ENCODE data around the gene TJP1. TPM values are rescaled to one million over a fixed set of nuclear protein-coding genes. Genes with fewer than 3 reads are reported as not detected.

TJP1 gene
- total and polyA plus RNA-seq, 2 of the 8 experiments (the other 6 are each of a cell fraction or from before 2014, with no cell fraction given): 46.3 to 138 TPM

- 95 to 100% methylated on average over 1 of the region's 1 CpG for WGBS, 2 experiments (ENCODE audit: extremely low coverage in 1 of 2, insufficient coverage in 1 of 2, insufficient read length in 1 of 2, insufficient replicate concordance in 2 of 2, low coverage in 1 of 2, low lambda C conversion rate in 2 of 2, missing lambda C conversion rate in 1 of 2)
- no peak overlapping the region for H2BK5ac ChIP-seq (ENCODE audit: low read depth, low read length)
- no peak overlapping the region for H4K8ac ChIP-seq (ENCODE audit: extremely low read depth, insufficient read depth, low read length)
- no peak overlapping the region for H3K18ac ChIP-seq (ENCODE audit: extremely low read depth, low read length)
- peaks cover 0 to 90% of the 10 kb centered on the region in 2 experiments; a peak in 2 of 4 replicates for H3K79me2 ChIP-seq (ENCODE audit: control insufficient read depth in 1 of 2, insufficient read depth in 2 of 2, low read length in 2 of 2)
- H3K14ac ChIP-seq (ENCODE audit: insufficient read length): no peak overlapping the region
- no peak overlapping the region for H3K27ac ChIP-seq (ENCODE audit: low read depth, low read length)
- H2BK12ac ChIP-seq (ENCODE audit: low read depth, low read length): no peak overlapping the region
- ChIA-PET POLR2A (ENCODE audit: partially characterized antibody) (no interaction called here), CTCF (ENCODE audit: partially characterized antibody) (interaction anchor here (1.3 to 2.8 kb wide), 2 partner anchors 11 to 140 kb away, joined by 5 to 8 read pairs; no protein-coding TSS in a partner anchor)
- H4K91ac ChIP-seq (replicated peaks; ENCODE audit: insufficient read length, low read length): no peak overlapping the region
- no peak overlapping the region for H3K56ac ChIP-seq (replicated peaks; ENCODE audit: insufficient read length, low read depth, low read length)
- H3K23ac ChIP-seq (ENCODE audit: insufficient read length): no peak overlapping the region
- no peak overlapping the region for H2AFZ ChIP-seq (ENCODE audit: low read length)
- no peak overlapping the region for H2BK20ac ChIP-seq (ENCODE audit: low read length)
- no peaks in the 10 kb centered on the region for H3K23me2 ChIP-seq (ENCODE audit: low read depth, low read length)
- H3K36me3 ChIP-seq (ENCODE audit: control insufficient read depth in 2 of 4, insufficient read depth in 4 of 4, low read length in 3 of 4): peaks cover 0 to 2% (median 0%) of the 10 kb centered on the region in 4 experiments; a peak in 2 of 8 replicates
- no peak overlapping the region for H3K9ac ChIP-seq (replicated peaks in 1 of 4; ENCODE audit: extremely low read depth in 1 of 4, low read depth in 3 of 4, low read length in 3 of 4)
- H3K27me3 ChIP-seq (replicated peaks in 1 of 4; ENCODE audit: control insufficient read depth in 3 of 4, extremely low read depth in 1 of 4, insufficient read depth in 3 of 4, low read length in 3 of 4): no peaks in the 10 kb centered on the region
- FAIRE-seq (no peak), DNase-seq (ENCODE audit: low read depth in 1 of 2, low spot score in 2 of 2) (no peak)
- no peak overlapping the region for H2AK5ac ChIP-seq (ENCODE audit: low read depth, low read length)
- H3K4me1 ChIP-seq (replicated peaks in 1 of 4; ENCODE audit: control insufficient read depth in 3 of 4, insufficient read depth in 4 of 4, low read length in 3 of 4): peaks cover 0 to 5% (median 0%) of the 10 kb centered on the region in 4 experiments; a peak in 1 of 7 replicates
- H2BK120ac ChIP-seq (replicated peaks; ENCODE audit: low read depth, low read length): no peak overlapping the region
- no peaks in the 10 kb centered on the region for H3K9me3 ChIP-seq (ENCODE audit: insufficient read depth in 2 of 2, low read depth in 1 of 2, low read length in 1 of 2)
- H2BK15ac ChIP-seq (ENCODE audit: low read length): no peak overlapping the region
- H3K79me1 ChIP-seq (ENCODE audit: low read depth, low read length): no peaks in the 10 kb centered on the region; the same call in 1 of the 2 replicates
- H4K20me1 ChIP-seq (replicated peaks in 1 of 2; ENCODE audit: control insufficient read depth in 1 of 2, insufficient read depth in 2 of 2, low read length in 2 of 2): peaks cover 0 to 2% of the 10 kb centered on the region in 2 experiments
- no peak overlapping the region for H3K4me3 ChIP-seq (ENCODE audit: extremely low read depth in 1 of 4, insufficient read depth in 2 of 4, low read depth in 3 of 4, low read length in 4 of 4)
- no peak overlapping the region for H4K5ac ChIP-seq (ENCODE audit: insufficient read length, low read depth, low read length)
- no peak overlapping the region for H3K4me2 ChIP-seq (ENCODE audit: insufficient read depth in 1 of 2, low read depth in 2 of 2, low read length in 2 of 2)
- H3K4ac ChIP-seq (replicated peaks; ENCODE audit: insufficient read length, low read depth, low read length): no peak overlapping the region
- TF ChIP-seq CTBP2 (IDR thresholded peaks at IDR 0.05; ENCODE audit: borderline replicate concordance, insufficient read depth, insufficient read length, low read length) (no peak), ATF2 (IDR thresholded peaks at IDR 0.05; ENCODE audit: low read length) (no peak), SRF (IDR thresholded peaks at IDR 0.05; ENCODE audit: low read depth, low read length) (no peak), SP2 (IDR thresholded peaks at IDR 0.05; ENCODE audit: low read length) (no peak), NRF1 (IDR thresholded peaks at IDR 0.05; ENCODE audit: low read depth, low read length) (no peak), HDAC2 (IDR thresholded peaks at IDR 0.05; ENCODE audit: borderline replicate concordance in 1 of 2, low read depth in 2 of 2, low read length in 2 of 2) (no peak), TEAD4 (IDR thresholded peaks at IDR 0.05; ENCODE audit: low read depth, low read length) (no peak), RBBP5 (IDR thresholded peaks at IDR 0.05; ENCODE audit: borderline replicate concordance, low read depth, low read length) (no peak), CTCF (IDR thresholded peaks at IDR 0.05; ENCODE audit: control extremely low read depth in 1 of 3, insufficient read depth in 1 of 3, low read depth in 1 of 3, low read length in 3 of 3) (no peak), POLR2A (IDR thresholded peaks at IDR 0.05; ENCODE audit: control extremely low read depth in 1 of 2, low read depth in 2 of 2, low read length in 2 of 2) (no peak)
Observed at GRCh38 chr15:29785642-29786041, 36.6 kb downstream of the TJP1 start.
